NCI-H510A (cell line): Measurements from ENCODE around the gene NT5M.
A peak's percentile ranks its signal among the peaks of the same experiment; 100 is the strongest.

Experiments
- DNase-seq: peaks from one replicate; lab custom pipeline; 2025; lab: John Stamatoyannopoulos, UW

NT5M gene

DNA sequence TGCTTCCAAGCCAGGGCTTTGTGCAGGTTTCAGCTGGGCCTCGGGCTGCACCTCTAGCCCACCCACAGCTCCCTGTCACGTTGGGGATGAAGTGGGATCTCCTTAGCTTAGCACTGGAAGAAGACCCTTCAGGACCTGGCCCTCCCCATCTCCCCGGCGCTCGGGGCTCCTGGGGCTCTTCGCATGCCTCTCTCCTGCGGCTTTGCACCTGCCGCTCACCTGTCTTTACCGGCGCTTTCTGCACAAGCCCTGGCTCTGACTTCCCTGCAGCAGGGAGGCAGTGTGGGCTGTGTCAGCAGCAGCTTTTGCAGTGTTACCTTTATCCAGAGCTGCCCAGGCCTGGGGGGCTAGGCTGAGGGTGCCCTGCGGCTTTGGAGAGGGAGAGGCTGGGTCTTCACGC, 52.3 kb downstream of the NT5M start:
- peak; percentile 48 for DNase-seq

DNA sequence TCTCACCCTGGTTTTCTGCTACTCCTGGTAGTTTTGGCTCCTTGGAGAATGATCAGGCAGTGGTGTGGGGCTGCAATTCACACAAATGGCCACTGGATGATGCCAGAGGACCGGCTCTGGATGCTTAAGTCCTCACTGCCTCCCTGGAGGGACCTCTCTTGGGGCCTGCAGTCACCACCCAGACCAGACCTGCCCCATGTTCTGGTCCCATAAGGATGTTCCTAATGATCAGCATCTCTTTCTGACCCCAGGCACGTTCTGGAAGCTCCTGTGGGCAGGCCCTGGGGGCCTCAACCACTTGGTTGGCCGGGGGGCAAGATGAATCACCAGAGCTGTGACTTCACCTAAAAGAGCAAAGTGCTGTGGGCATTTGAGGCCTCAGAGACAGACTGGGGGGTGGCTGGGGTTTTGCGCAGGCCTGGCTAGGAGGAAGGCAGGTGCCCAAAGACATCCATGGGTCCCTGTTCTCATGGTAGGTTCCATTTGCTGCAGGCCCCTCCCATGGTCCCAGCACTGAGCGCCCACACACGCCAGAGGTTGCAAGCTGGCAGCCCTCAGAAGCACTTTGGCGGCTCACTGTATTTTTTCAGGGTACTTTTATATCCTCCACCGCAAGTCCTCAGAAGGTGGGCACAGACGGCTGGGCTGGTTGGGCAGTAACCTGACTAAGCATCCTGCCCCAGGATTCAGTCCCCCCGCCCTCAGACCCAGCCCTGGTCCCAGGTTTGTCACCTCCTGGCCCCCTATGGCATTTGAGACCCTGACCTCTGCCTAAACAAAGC, 53.2 kb downstream of the NT5M start:
- DNase-seq, result peak; percentile 67

DNA sequence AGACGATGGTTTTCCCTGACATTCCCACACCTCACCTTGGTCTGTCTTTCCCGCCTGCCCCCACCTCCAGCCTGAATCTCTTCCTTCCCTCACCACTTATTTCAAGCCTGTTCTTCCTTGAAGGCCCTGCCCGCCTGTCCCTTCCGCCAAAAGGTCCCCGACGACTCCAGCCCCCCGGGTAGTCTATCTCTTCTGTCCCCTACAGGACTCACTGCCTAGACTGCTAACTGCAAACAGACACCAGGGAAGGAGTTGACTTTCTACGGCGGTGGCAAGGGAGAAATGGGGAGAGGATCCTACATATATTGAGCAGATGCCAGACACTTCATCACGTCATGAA, 53.7 kb downstream of the NT5M start:
- no peak for DNase-seq

DNA sequence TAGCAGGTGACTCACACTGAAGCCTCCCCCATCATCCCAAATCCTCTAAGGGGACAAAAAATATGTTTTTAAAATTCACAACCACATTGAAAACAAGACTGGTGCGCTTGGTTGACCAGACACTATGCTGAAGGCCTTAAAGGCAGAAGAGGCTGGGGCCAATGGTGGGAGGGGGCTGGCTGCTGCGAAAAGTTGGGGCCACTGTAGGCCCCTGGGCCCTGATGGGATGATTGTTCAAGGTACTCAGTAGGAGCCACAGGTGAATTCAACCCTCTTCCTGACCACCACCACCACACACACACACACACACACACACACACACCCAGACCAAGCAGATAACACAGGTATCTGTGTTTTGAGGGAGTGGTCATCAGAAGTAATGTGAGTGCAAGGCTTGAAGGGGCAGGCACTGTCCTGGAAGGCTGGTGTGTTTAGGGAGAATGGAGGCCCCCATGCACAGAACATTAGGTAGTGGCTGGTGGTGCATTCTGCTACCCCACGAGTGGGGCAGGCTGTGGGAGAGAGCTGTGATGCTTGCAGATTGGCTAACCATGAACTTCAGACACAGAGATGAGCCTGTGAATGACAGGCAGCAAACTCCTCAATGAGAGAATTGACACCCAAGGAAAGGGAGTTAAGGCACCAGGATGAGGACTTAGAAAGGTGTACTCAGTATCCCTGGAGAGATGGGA, 55.0 kb downstream of the NT5M start:
- no peak for DNase-seq

DNA sequence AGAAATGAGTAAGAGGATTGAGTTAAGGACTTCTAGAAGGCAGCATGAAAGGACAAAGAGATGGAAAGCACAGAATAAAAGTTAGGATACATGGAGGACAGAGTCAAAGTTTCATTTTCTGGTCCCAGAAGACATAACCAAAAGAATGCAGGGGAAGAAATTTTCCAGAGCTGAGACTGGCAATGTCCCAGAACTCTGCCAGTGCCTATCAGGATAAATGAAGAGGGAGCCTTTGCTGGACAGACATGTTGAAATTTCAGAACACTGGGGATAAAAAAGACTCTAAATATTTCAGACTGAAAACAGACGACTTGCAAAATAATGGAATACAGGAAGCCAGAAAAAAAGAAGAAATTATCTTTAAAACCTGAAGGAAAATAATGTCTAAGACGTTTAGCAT, 55.7 kb downstream of the NT5M start:
- no peak for DNase-seq

DNA sequence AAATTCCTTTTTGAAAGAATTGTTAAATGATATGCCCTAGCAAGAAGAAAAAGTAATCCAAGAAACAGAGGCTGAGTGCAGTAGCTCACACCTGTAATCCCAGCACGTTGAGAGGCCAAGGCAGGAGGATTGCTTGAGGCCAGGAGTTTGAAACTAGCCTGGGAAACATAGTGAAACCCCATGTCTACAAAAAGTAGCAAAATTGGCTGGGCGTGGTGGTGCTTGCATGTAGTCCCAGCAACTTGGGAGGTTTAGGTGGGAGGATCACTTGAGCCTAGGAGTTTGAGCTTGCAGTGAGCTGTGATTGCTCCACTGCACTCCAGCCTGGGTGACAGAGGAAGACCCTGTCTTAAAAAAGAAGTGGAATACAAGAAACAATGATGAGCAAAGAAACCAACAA, 56.1 kb downstream of the NT5M start:
- no peak for DNase-seq

DNA sequence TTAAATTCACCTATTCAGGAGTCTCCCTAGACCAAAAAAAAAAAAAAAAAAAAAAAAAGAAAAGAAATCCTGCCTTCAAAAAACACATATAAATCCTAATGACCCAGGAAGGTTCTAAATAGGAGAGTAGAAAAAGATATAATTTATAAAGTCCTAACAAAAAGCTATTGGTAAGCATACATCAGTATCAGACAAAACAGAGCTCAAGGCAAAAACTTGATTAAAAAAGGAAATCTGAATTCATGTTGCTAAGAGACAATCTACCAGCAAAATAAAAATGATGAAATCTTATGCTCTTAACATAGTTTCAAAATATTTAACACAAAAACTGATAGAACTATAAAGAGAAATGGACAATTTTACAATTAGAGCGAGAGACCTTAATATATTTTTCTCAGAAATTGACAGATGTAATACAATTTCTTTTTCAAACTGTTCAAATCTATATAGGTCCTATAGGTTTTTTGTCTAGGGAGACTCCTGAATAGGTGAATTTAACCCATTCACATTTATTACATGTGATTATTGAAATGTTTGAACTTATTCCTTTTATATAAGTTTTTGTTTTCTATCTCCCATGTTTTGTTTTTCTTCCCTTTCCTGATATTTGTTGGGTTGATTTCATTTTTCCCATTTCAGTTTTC, 57.0 kb downstream of the NT5M start:
- no peak for DNase-seq

DNA sequence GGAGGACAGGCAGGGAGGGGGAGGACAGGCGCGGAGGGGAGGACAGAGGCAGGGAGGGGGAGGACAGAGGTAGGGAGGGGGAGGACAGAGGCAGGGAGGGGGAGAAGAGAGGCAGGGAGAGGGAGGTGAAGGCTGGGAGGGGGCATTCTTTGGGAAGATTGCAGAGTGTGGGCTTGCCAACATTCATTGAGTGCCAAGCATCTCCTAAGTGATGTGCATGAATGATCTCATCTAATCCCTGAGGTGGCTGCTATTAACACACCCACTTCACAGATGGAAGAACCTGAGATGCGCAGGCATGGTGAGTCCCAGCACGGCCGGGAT, 58.3 kb downstream of the NT5M start:
- no peak for DNase-seq

DNA sequence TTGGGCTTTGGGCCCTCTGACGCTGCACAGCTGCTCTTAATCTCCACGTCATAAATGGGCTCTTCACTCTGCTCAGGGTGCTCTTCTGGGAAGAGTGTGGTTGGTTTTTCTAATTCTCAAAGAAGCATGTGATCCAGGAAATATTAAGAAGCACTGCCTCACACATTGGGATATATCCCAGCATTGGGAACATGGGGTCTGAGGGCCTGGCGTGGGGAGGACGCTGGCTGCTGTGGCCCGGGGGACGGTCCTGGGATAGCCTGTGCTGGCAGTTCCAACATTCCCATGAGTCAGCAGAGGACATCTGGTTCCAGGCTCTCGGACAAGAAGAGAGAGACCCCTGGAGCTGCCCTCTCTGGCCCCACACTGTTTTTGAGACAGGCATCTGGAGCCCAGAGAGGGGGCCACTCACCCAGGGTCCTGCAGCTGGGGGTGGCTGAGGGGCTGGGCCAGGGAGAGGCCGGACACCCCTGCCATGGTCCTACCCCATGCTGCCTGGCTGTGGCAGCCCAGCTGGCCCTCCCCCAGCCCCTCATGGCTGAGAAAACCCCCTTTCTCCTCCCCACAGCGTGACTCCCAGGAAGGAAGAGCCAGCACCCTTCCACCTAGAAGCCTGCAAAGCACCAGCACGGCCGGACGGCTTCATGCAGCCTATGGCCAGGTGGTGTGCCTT, 58.8 kb downstream of the NT5M start:
- no peak for DNase-seq

DNA sequence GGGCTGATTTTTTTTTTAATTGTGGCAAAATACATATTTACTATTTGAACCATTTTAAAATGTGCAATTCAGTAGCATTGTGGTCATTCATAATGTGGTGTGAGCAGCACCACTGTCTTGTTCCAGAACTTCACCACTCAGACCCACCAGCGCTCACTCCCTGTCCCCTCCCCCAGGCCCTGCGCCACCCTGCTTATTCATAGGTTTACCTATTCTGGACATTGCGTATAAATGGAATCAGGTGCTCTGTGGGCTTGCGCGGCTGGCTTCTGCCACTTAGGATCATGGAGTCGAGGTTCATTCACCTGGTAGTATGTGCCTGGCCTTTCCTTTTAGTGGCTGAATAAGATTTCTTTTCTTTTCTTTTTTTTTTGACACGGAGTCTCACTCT, 59.4 kb downstream of the NT5M start:
- no peak for DNase-seq

DNA sequence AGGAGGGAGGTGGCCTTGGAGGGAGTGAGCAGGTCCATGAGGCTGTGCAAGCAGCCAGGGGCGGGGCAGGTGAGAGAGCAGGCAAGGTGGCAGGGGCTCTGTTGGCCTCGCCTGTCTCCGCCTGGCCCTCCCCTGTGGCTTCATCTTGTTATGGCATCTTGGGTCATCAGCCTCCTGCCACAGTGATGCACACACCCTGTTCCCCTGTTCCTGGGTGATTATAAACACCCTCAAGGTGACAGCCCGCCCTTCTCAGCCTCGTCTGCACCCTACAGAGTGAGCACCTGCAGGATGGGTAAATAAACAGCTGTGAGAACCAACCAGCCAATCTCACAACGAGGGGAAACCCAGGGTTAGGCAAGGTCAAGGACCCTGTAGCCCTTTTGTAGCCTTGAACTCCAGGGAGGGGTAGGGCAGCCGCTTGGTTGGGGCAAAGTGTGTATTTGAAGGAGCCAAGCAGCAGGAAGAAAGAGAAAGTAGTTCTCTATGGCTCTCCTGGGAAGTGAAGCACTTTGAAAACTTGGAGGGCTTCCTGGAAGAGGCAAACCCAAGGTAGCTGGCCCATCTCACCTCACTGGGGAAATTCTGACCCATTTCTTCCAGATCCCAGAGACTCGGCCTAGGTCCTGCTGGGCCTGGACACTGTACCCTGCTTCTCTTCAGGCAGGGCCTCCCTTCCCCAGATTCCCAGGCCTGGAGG, 60.6 kb downstream of the NT5M start:
- DNase-seq, result peak; percentile 94

DNA sequence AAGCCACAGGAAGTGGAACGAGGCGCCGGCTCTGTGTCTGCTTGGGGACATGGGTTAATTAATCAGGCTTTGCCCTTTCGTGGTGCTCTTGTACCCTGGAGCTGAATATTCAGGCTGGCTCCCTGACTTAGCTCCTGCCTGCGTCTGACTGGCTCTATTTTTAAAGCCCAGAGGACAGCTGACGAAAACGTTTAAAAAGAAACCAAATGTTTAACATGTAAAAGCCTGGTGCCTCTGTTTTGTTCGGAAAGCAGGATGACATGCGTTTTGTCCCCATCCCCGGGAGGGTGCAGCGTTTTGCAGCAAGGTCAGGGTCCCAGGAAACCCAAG, 61.1 kb downstream of the NT5M start:
- DNase-seq, result no peak

DNA sequence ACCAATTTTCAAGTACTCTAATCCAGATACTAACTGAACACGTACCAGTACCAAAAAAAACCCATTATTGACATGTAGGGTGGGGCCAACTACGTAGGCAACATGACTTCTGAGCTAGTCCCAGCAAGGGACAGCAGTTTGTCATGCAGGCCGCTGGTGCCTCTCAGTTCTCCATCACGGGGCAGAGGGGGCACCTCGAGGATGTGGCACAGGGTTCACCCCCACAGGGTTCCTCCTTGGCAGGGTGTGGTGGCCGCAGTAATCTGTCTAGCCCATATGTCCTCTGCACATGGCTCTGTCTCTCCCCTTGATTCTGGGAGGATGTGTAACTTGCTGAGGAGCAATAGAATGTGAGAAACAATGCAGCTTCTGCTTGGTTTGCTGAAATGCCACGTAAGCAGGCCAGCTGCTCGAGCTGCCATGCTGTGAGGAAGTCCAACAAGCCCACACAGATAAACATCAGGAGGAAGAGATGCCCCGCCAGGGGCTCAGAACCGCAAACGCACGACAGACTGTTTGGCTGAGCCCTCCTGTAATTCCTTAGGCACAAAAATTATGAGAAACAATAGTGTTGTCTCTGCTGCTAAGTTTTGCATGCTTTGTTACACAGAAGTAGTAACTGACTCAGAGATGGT, 62.4 kb downstream of the NT5M start:
- no peak for DNase-seq

DNA sequence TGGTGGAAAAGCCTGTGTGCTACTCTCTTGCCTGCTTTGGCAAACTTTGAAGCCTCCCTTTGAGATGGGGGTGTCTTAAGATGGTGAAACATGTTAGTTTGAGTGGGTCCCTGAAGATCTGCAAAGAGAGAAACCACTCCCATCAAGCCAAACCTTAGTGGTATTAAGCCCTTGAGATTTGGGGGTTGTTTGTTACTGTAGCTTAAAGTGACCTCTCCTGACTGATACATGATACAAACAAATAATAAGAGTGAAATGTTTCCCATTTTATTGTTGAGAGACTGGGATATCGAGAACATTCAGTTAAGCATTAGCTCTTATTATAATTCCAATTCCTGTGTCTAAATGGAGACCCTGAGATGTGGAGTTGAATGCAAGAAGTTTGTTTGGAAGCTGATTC, 63.1 kb downstream of the NT5M start:
- DNase-seq, result no peak

DNA sequence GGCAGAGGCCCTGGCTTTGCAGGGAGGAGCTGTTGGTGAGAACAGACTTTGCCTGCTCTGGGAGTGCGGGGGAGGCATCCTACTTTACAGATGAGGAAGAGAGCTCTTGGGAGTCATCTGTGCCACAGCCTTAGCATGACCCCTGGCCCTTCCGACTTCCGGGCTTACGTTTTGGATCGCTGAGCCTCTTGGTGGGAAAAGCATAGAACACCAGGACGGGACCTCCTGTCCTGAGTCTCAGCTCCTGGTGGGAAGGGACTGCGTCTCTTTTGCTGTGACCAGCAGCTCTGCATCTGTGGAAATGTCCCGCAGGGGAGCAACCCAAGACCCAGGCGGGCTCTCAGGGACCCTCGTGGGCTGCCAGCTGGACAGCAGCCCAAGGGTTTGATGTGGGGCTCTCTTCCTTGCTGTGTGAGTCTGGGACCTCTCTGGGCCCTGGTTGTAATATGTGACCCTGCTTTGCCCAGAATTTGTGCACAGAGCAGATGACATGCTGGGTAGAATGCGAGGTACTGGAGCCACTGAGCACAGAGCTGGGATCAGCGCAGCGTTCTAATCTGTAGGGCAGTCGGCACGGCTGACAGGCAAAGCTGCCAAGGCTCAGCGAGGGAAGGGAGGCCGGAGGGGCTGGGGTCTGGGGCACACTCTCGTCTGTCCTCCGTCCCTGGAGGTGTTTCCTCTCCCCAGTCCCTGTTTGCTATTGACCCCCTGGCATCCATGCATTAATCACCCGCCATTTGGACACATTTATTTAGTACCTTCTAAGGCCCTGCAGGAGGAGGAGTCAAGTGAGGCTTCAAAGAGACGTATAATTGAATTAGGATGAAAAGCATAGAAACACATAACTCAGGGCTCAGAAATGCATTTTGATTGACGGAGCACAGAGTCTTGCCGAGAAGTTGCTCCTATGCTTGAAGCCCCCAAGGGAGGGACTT, 64.0 kb downstream of the NT5M start:
- DNase-seq, result no peak

DNA sequence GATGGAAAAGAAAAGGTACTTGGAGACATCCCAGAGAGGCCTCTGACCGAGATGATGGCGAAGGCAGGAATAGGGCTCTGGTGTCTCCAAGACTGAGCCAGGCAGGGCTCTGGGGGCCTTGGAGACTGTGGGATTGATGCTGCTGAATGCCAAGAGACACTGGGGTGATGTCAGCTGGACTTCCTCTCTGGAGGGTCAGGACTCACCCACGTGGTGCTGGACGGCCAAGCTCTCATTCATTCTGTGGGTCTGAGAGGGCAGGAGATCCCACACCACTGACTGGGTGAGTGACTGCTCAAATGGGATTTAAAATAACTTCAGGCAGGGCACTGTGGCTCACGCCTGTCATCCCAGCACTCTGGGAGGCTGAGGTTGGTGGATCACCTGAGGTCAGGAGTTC, 64.8 kb downstream of the NT5M start:
- DNase-seq, result no peak

DNA sequence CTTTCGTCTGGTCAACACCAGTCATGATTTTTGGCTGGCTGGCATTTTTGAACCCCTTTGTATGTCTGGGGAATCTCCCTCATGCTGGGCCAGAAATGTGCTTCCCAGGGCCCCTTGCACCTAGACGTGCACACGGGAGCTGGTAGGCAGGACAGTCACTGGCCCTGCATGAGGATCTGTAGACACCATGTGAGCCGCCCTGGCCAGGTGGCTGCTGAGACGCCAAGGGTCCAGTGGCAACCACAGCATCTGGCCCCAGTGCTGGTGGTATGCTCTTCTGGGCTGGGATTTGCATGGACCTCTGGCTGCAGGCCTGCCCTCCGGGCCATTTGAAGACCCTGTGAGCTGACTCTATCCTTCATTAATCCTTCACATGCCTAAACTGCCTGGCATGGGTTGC, 67.5 kb downstream of the NT5M start:
- DNase-seq, result no peak

DNA sequence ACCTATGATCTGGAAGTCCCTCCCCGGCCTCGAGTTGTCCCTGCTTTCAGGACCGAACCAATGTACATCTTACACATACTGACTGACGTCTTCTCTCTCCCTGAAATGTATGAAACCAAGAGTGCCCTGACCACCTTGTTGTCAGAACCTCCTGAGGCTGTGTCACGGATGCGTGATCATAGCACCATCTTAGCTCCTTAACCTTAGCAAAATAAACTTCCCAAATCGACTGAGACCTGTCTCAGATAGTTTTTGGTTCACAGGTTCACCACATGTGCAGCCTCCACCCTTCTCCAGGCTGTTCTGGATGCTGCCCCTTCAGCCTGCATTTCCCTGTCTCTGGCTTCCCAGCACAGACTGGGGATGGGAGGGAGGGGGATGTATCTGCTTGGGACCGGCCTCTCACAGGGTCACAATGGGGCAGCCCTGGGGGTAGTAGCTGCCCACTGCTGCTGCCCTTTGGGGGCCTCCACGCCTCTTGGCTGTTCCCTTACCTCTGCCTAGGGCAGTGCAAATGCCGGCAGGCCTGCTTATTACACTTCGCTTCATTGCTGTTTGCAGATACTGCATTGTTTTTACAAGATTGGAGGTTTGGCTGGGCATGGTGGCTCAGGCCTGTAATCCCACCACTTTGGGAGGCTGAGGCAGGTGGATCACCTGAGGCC, 69.8 kb downstream of the NT5M start:
- no peak for DNase-seq

DNA sequence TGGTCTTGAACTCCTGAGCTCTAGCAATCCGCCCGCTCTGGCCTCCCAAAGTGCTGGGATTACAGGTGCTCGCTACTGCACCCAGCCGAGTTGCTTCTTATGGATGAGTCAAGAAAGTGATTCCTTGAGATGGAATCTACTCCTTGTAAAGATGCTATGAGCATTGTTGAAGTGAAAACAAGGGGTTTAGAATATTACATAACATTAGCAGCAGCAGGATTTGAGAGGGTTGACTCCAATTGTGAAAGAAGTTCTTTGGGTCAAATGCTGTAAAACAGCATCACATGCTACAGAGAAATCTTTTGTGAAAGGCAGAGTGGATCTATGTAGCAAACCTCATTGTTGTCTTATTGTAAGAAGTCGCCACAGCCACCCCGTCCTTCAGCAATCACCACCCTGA, 72.7 kb downstream of the NT5M start:
- DNase-seq, result no peak

DNA sequence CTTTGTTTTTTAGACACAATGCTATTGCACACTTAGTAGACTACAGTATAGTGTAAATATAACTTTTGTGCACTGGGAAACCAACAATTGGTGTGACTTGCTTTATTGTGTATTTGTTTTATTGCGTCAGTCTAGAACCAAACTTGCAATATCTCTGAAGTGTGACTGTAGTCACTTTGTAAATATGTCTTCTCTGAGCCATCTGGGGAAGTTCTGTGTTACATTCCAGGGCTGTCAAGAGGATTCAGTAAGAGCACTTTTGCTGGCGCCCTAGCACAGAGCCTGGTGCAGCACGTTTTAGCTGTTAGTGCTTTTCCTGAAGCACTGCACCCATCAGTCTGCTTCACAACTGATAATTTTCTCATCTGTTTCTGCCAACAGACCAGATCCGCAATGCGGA, 73.2 kb downstream of the NT5M start:
- no peak for DNase-seq
